Caco-2 (cell line): ENCODE data around the gene CELA3A. TPM values are rescaled to one million over a fixed set of nuclear protein-coding genes. Genes with fewer than 3 reads are reported as not detected.
"Not testable (repeated sequence)": the region's sequence is repeated elsewhere in the genome, so short reads cannot be mapped to it uniquely, and the experiment has no call there.

Experiments
- BruUV-seq: library from RNA; stranded (reverse); fragments of 400-500 nt; replicated peaks from 2 replicates; lab custom pipeline; 2021; lab: Mats Ljungman, UMichigan
- CTCF ChIA-PET: fragments of 300-600 bp; sonication (Branson Sonifier 250); formaldehyde crosslinking; loops from one replicate; lab custom pipeline; 2022; ENCODE audit warnings: antibody characterized with exemption; lab: Charles Lee
- POLR2A ChIA-PET: fragments of 300-600 bp; sonication (Branson Sonifier 250); formaldehyde crosslinking; loops from one replicate; lab custom pipeline; 2022; ENCODE audit warnings: antibody characterized with exemption; lab: Charles Lee
- DNase-seq, 2 experiments: peaks; one replicate each; pipeline versions ENCODE4 v3.0.0 to v3.0.0-alpha.2; 2020 to 2022
- H3K27me3 ChIP-seq: replicated peaks from 2 replicates; pipeline ENCODE4 v1.6.0; 2011; ENCODE audit warnings: low read length; ENCODE audit not compliant: control insufficient read depth, insufficient read depth
- H3K36me3 ChIP-seq: 2 replicates; pipeline ENCODE4 v1.5.1; 2011; ENCODE audit warnings: low read length; ENCODE audit not compliant: control insufficient read depth, insufficient read depth
- H3K4me1 ChIP-seq: fragments of 250-450 bp; sonication (Bioruptor Pico); 2 replicates; pipeline ENCODE4 v1.5.1; 2020; ENCODE audit warnings: mild to moderate bottlenecking
- H3K4me3 ChIP-seq: 2 replicates; pipeline ENCODE4 v1.5.1; 2011; ENCODE audit warnings: low read depth, mild to moderate bottlenecking, control low read depth, low read length
- H3K9me3 ChIP-seq: fragments of 250-450 bp; sonication (Bioruptor Pico); 2 replicates; pipeline ENCODE4 v1.5.1; 2020; ENCODE audit warnings: mild to moderate bottlenecking, moderate library complexity
- H3K27ac Mint-ChIP-seq: one replicate; pipeline ENCODE4 v1.8.0; 2022; ENCODE audit warnings: mixed read lengths; ENCODE audit not compliant: unreplicated experiment
- H3K27me3 Mint-ChIP-seq: one replicate; pipeline ENCODE4 v1.8.0; 2022; ENCODE audit warnings: mixed read lengths; ENCODE audit not compliant: insufficient read depth, unreplicated experiment
- H3K36me3 Mint-ChIP-seq: one replicate; pipeline ENCODE4 v1.8.0; 2022; ENCODE audit warnings: mild to moderate bottlenecking, mixed read lengths; ENCODE audit not compliant: insufficient read depth, unreplicated experiment
- H3K4me1 Mint-ChIP-seq: one replicate; pipeline ENCODE4 v1.8.0; 2022; ENCODE audit warnings: low read depth, mixed read lengths; ENCODE audit not compliant: unreplicated experiment
- H3K4me3 Mint-ChIP-seq: one replicate; pipeline ENCODE4 v1.8.0; 2022; ENCODE audit warnings: mild to moderate bottlenecking, moderate library complexity, mixed read lengths; ENCODE audit not compliant: unreplicated experiment
- H3K9me3 Mint-ChIP-seq: one replicate; pipeline ENCODE4 v1.8.0; 2022; ENCODE audit warnings: mixed read lengths; ENCODE audit not compliant: unreplicated experiment
- intact Hi-C: fragments of 100-400 bp; cut with micrococcal nuclease; formaldehyde crosslinking; loops from one replicate; pipeline ENCODE4 v1.10.0; 2022; ENCODE audit not compliant: unreplicated experiment
- total RNA-seq: library from RNA; stranded (reverse); gene quantifications from 2 replicates; pipeline ENCODE4 v1.2.3, GENCODE V29; 2022

Gene CELA3A
- total RNA-seq, 1 experiment from 2014 or later: not detected

GRCh38 chr1:21978209-21978608 is 23.2 kb upstream of the CELA3A start:
- H3K27ac Mint-ChIP-seq, H3K4me1 ChIP-seq, H3K36me3 ChIP-seq, DNase-seq, BruUV-seq, CTCF ChIA-PET, H3K4me3 ChIP-seq, H3K27me3 Mint-ChIP-seq, H3K4me1 Mint-ChIP-seq, H3K4me3 Mint-ChIP-seq, H3K36me3 Mint-ChIP-seq, H3K9me3 Mint-ChIP-seq, H3K27me3 ChIP-seq, intact Hi-C loops, H3K9me3 ChIP-seq, POLR2A ChIA-PET: not testable (repeated sequence)

GRCh38 chr1:21980515-21981220 is 20.8 kb upstream of the CELA3A start:
- POLR2A ChIA-PET, H3K9me3 ChIP-seq, H3K4me1 ChIP-seq, H3K36me3 ChIP-seq, H3K27me3 ChIP-seq, H3K4me3 ChIP-seq, H3K4me3 Mint-ChIP-seq, H3K36me3 Mint-ChIP-seq, H3K27ac Mint-ChIP-seq, H3K27me3 Mint-ChIP-seq, BruUV-seq, H3K9me3 Mint-ChIP-seq, H3K4me1 Mint-ChIP-seq, CTCF ChIA-PET, intact Hi-C loops: not testable (repeated sequence)
- peak in 1 of 2 experiments; percentile 36 for DNase-seq

GRCh38 chr1:21981253-21981652 is 20.2 kb upstream of the CELA3A start:
- DNase-seq, POLR2A ChIA-PET, H3K36me3 Mint-ChIP-seq, BruUV-seq, H3K9me3 Mint-ChIP-seq, H3K4me3 Mint-ChIP-seq, CTCF ChIA-PET, intact Hi-C loops, H3K4me3 ChIP-seq, H3K9me3 ChIP-seq, H3K4me1 ChIP-seq, H3K4me1 Mint-ChIP-seq, H3K27me3 Mint-ChIP-seq, H3K27me3 ChIP-seq, H3K36me3 ChIP-seq, H3K27ac Mint-ChIP-seq: not testable (repeated sequence)

GRCh38 chr1:21982122-21982521 is 19.3 kb upstream of the CELA3A start:
- H3K9me3 ChIP-seq, H3K36me3 Mint-ChIP-seq, H3K36me3 ChIP-seq, DNase-seq, H3K4me1 Mint-ChIP-seq, H3K9me3 Mint-ChIP-seq, H3K4me3 Mint-ChIP-seq, H3K27ac Mint-ChIP-seq, H3K4me3 ChIP-seq, CTCF ChIA-PET, BruUV-seq, POLR2A ChIA-PET, H3K4me1 ChIP-seq, H3K27me3 Mint-ChIP-seq, H3K27me3 ChIP-seq, intact Hi-C loops: not testable (repeated sequence)

- H3K4me1 ChIP-seq, intact Hi-C loops, H3K27me3 ChIP-seq, H3K36me3 ChIP-seq, H3K27ac Mint-ChIP-seq, H3K4me3 ChIP-seq, POLR2A ChIA-PET, H3K9me3 Mint-ChIP-seq, H3K36me3 Mint-ChIP-seq, CTCF ChIA-PET, H3K9me3 ChIP-seq, DNase-seq, H3K4me3 Mint-ChIP-seq, BruUV-seq, H3K27me3 Mint-ChIP-seq, H3K4me1 Mint-ChIP-seq: not testable (repeated sequence)
These were observed 17.9 kb upstream of the CELA3A start for GRCh38 chr1:21983539-21983938.

GRCh38 chr1:21985893-21986292 is 15.6 kb upstream of the CELA3A start:
- DNase-seq, H3K27me3 ChIP-seq, H3K36me3 ChIP-seq, H3K4me3 Mint-ChIP-seq, BruUV-seq, H3K9me3 Mint-ChIP-seq, H3K36me3 Mint-ChIP-seq, H3K27ac Mint-ChIP-seq, H3K9me3 ChIP-seq, H3K4me3 ChIP-seq, intact Hi-C loops, H3K4me1 ChIP-seq, H3K27me3 Mint-ChIP-seq, CTCF ChIA-PET, POLR2A ChIA-PET, H3K4me1 Mint-ChIP-seq: not testable (repeated sequence)

GRCh38 chr1:21986386-21986785 is 15.1 kb upstream of the CELA3A start:
- H3K4me3 ChIP-seq, H3K9me3 Mint-ChIP-seq, H3K36me3 Mint-ChIP-seq, H3K27ac Mint-ChIP-seq, H3K4me3 Mint-ChIP-seq, H3K4me1 Mint-ChIP-seq, H3K36me3 ChIP-seq, POLR2A ChIA-PET, H3K9me3 ChIP-seq, CTCF ChIA-PET, H3K4me1 ChIP-seq, H3K27me3 ChIP-seq, intact Hi-C loops, H3K27me3 Mint-ChIP-seq, BruUV-seq, DNase-seq: not testable (repeated sequence)
